VCaP (cell line): ENCODE data around the gene ARHGEF17.

Experiments
- H3K27ac ChIP-seq: fragments of 450-650 bp; 2 replicates; pipeline ENCODE4 v1.5.1; 2017
- CTCF ChIP-seq: fragments of 450-650 bp; conservative IDR thresholded peaks from 2 replicates; pipeline ENCODE4 v1.5.1; 2017; ENCODE audit warnings: mild to moderate bottlenecking, moderate library complexity

ARHGEF17 gene

GRCh38 chr11:73343076-73343873 is 35.2 kb downstream of the ARHGEF17 start:
- peak; percentile 15; the same call in 1 of the 2 replicates for TF ChIP-seq CTCF
- peak overlapping the region; percentile 66; the same call in 1 of the 2 replicates for H3K27ac ChIP-seq

- no peak for TF ChIP-seq CTCF
- no peak overlapping the region for H3K27ac ChIP-seq
Measured at GRCh38 chr11:73344191-73344607, 36.1 kb downstream of the ARHGEF17 start.

- H3K27ac ChIP-seq = no peak overlapping the region
- no peak for TF ChIP-seq CTCF
Measured at GRCh38 chr11:73345481-73346160, 37.5 kb downstream of the ARHGEF17 start.

- TF ChIP-seq CTCF = no peak
- H3K27ac ChIP-seq = no peak overlapping the region
Measured at GRCh38 chr11:73346186-73346935, 38.3 kb downstream of the ARHGEF17 start.

GRCh38 chr11:73347067-73347466 is 39.0 kb downstream of the ARHGEF17 start:
- H3K27ac ChIP-seq = no peak overlapping the region
- no peak for TF ChIP-seq CTCF

- H3K27ac ChIP-seq = no peak overlapping the region
- TF ChIP-seq CTCF = no peak
Measured at GRCh38 chr11:73348838-73349237, 40.8 kb downstream of the ARHGEF17 start.

- no peak overlapping the region for H3K27ac ChIP-seq
- no peak for TF ChIP-seq CTCF
Measured at GRCh38 chr11:73349633-73350032, 41.6 kb downstream of the ARHGEF17 start.
